Activated naive CD8-positive, alpha-beta T cell treated with anti-CD3 and anti-CD28 coated beads, Interleukin-2, amount 10 ng/mL, durations not matched to agents 7 days and 5 days (primary cell): ENCODE data around the gene TAF5L. TPM values are rescaled to one million over a fixed set of nuclear protein-coding genes. Genes with fewer than 3 reads are reported as not detected.

ENCODE experiments used
- ATAC-seq: fragments of 150-1000 bp; cut with Tn5 transposase; one replicate; pipeline ENCODE4 v1.10.0; 2021; ENCODE audit warnings: low read depth, moderate library complexity
- POLR2A ChIA-PET: fragments of 350-600 bp; sonication (Branson Sonifier 250); formaldehyde crosslinking; loops from one replicate; lab custom pipeline; 2021; ENCODE audit warnings: antibody characterized with exemption; lab: Charles Lee
- DNase-seq: peaks from one replicate; pipeline ENCODE4 v3.0.0; 2021
- H3K27ac Mint-ChIP-seq: one replicate; pipeline ENCODE4 v1.8.0; 2022; ENCODE audit warnings: mild to moderate bottlenecking, mixed read lengths
- H3K27me3 Mint-ChIP-seq: one replicate; pipeline ENCODE4 v1.8.0; 2022; ENCODE audit warnings: mild to moderate bottlenecking, moderate library complexity, mixed read lengths
- H3K36me3 Mint-ChIP-seq: one replicate; pipeline ENCODE4 v1.8.0; 2021; ENCODE audit warnings: mild to moderate bottlenecking, mixed read lengths
- H3K4me1 Mint-ChIP-seq: one replicate; pipeline ENCODE4 v1.8.0; 2021; ENCODE audit warnings: mixed read lengths
- H3K4me3 Mint-ChIP-seq: one replicate; pipeline ENCODE4 v1.8.0; 2022; ENCODE audit warnings: mild to moderate bottlenecking, moderate library complexity, mixed read lengths
- H3K9me3 Mint-ChIP-seq: one replicate; pipeline ENCODE4 v1.8.0; 2021; ENCODE audit warnings: mixed read lengths
- total RNA-seq, 2 experiments: library from RNA; stranded (reverse); gene quantifications; one replicate each; pipeline ENCODE4 v1.2.3, GENCODE V29; 2021

The TAF5L gene
- total RNA-seq, 2 experiments from 2014 or later: 23.4 to 24.6 TPM

DNA sequence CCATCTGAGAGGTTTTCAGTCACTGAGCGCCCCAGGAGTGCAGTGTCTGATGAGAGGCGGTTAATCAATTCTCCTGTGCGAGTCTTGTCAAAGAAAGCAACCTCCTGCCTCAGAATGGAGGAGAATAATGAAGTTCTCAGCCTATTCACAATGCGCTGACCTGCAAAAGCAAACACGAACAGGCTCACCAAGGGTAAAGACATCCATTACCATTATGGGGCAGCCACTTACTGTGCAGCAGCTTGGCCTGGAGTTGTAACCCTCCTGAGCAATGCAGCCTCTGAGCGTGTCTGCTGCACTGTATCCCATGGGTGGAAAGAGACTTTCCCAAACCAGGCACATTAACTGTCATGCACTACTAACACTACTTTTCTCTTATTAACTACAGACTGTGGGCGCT, 78.4 kb downstream of the TAF5L start:
- Mint-ChIP-seq H3K27ac (no peak overlapping the region), H3K4me3 (no peak overlapping the region)

GRCh38 chr1:229544587-229544986, 81.3 kb downstream of the TAF5L start:
- Mint-ChIP-seq H3K36me3 (peaks cover 35% of the 10 kb centered on the region), H3K4me3 (no peak overlapping the region), H3K4me1 (peaks cover 11% of the 10 kb centered on the region), H3K27me3 (no peaks in the 10 kb centered on the region), H3K27ac (no peak overlapping the region), H3K9me3 (no peaks in the 10 kb centered on the region)
- POLR2A ChIA-PET: interaction anchor here (0.7 kb wide), 1 partner anchor 13 kb away, joined by 3 read pairs; no protein-coding TSS in a partner anchor
- DNase-seq: no peak
- ATAC-seq: no peak

More for the DNA sequence above, 78.4 kb downstream of the TAF5L start:
- ATAC-seq: no peak
- peaks cover 9% of the 10 kb centered on the region for H3K4me1 Mint-ChIP-seq
- no peak for DNase-seq
- H3K36me3 Mint-ChIP-seq: peaks cover 24% of the 10 kb centered on the region
- H3K27me3 Mint-ChIP-seq: no peaks in the 10 kb centered on the region
- no peaks in the 10 kb centered on the region for H3K9me3 Mint-ChIP-seq
- POLR2A ChIA-PET: interaction anchor here (1.8 kb wide), 1 partner anchor 11 kb away, joined by 6 read pairs; the partner anchor contains the start of gene ABCB10

Other genes starting within 250 kb of the TAF5L start
- not detected for gene ACTA1, start 192.0 kb downstream of the TAF5L start, total RNA-seq
- gene NUP133, start 117.8 kb downstream of the TAF5L start, total RNA-seq: 10 to 100 TPM; 42.9 to 47.8 TPM
- 10 to 100 TPM; 26.5 to 29.8 TPM for gene ABCB10, start 67.4 kb downstream of the TAF5L start, total RNA-seq
- gene URB2, start 125 bp upstream of the TAF5L start, total RNA-seq: 10 to 100 TPM; 10.6 to 10.9 TPM